ENCODE measurements around the gene WWC2. TPM values are rescaled to one million over a fixed set of nuclear protein-coding genes. Genes with fewer than 3 reads are reported as not detected.

WWC2 gene
- total RNA-seq, 1 experiment from 2014 or later = 126 TPM

- TF ChIP-seq SOX15 (CRISPR knock-in tag; IDR thresholded peaks at IDR 0.05) (no peak), MXD4 (CRISPR knock-in tag; IDR thresholded peaks at IDR 0.05; ENCODE audit: borderline replicate concordance) (no peak), AFF4 (CRISPR knock-in tag; IDR thresholded peaks at IDR 0.05; ENCODE audit: borderline replicate concordance) (no peak), ZBTB21 (CRISPR knock-in tag; IDR thresholded peaks at IDR 0.05; ENCODE audit: borderline replicate concordance) (no peak)
- TF ChIP-seq, protein P1, sequence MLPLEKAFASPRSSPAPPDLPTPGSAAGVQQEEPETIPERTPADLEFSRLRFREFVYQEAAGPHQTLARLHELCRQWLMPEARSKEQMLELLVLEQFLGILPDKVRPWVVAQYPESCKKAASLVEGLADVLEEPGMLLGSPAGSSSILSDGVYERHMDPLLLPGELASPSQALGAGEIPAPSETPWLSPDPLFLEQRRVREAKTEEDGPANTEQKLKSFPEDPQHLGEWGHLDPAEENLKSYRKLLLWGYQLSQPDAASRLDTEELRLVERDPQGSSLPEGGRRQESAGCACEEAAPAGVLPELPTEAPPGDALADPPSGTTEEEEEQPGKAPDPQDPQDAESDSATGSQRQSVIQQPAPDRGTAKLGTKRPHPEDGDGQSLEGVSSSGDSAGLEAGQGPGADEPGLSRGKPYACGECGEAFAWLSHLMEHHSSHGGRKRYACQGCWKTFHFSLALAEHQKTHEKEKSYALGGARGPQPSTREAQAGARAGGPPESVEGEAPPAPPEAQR (CRISPR knock-in tag; IDR thresholded peaks at IDR 0.05) = no peak
Measured at GRCh38 chr4:183286590-183287308, 187.7 kb downstream of the WWC2 start (continued).

DNA sequence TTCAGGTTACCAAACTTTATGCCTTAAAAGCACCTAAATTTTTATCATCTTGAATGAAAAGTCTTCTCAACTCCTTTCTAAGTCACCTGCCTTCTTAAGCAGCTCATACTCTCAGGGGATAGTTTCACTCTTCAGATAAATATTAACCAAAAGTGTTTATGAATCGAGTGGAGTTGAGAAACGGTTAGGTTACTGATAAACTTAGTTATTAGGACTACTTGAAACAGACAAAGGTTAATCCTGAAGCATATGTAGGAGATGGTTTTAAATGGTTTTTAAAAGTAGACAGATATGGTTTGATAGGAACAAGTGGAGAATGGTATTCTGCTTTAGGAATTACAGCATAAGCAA lies 188.2 kb downstream of the WWC2 start:
- H3K4me1 Mint-ChIP-seq = no peaks in the 10 kb centered on the region
- H3K27ac Mint-ChIP-seq = no peak overlapping the region
- H3K27me3 Mint-ChIP-seq (ENCODE audit: low read depth) = no peaks in the 10 kb centered on the region
- H3K36me3 Mint-ChIP-seq = peaks cover 80% of the 10 kb centered on the region
- ChIA-PET CTCF (no interaction called here), POLR2A (no interaction called here)
- H3K9me3 Mint-ChIP-seq = no peaks in the 10 kb centered on the region
- no peak for DNase-seq (ENCODE audit: low spot score)
- no peak overlapping the region for H3K4me3 Mint-ChIP-seq
- no peak for ATAC-seq
- TF ChIP-seq ZNF138 (CRISPR knock-in tag; conservative IDR thresholded peaks at IDR 0.05) (no peak), ZNF317 (CRISPR knock-in tag; IDR thresholded peaks at IDR 0.05; ENCODE audit: borderline replicate concordance, low read depth) (no peak), ESRRA (CRISPR knock-in tag; IDR thresholded peaks at IDR 0.05; ENCODE audit: borderline replicate concordance) (no peak), HMGXB4 (CRISPR knock-in tag; IDR thresholded peaks at IDR 0.05) (no peak), SOX15 (CRISPR knock-in tag; IDR thresholded peaks at IDR 0.05) (no peak), ARID4B (CRISPR knock-in tag; IDR thresholded peaks at IDR 0.05; ENCODE audit: borderline replicate concordance) (no peak), FOXP1 (CRISPR knock-in tag; IDR thresholded peaks at IDR 0.05; ENCODE audit: borderline replicate concordance) (no peak), CREM (CRISPR knock-in tag; IDR thresholded peaks at IDR 0.05) (no peak), NFE2L1 (CRISPR knock-in tag; IDR thresholded peaks at IDR 0.05) (no peak)
- TF ChIP-seq, protein P1 (CRISPR knock-in tag; IDR thresholded peaks at IDR 0.05) = no peak
